ENCODE results near the gene NETO1.
A peak's percentile ranks its signal among the peaks of the same experiment; 100 is the strongest.

NETO1 gene

DNA sequence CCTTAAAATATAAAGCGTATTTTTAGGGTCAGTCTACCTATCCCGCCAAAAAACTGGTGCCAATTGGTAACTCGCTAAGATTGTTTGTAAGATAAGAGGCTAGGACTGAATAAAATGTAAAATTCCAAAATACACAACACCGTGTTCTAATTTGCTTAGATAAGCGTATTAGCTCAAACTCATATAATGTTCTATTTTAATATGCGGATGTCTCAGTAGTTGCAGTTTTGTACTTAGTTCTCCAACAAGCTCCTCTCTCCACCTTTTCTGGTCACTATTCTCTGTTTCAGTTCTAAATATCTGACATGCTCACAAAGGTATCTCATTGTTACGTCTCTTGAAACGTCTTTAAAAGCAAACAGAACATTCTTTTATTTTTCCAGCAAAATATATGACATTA, 24.0 kb downstream of the NETO1 start:
- DNase-seq, result no peak

DNA sequence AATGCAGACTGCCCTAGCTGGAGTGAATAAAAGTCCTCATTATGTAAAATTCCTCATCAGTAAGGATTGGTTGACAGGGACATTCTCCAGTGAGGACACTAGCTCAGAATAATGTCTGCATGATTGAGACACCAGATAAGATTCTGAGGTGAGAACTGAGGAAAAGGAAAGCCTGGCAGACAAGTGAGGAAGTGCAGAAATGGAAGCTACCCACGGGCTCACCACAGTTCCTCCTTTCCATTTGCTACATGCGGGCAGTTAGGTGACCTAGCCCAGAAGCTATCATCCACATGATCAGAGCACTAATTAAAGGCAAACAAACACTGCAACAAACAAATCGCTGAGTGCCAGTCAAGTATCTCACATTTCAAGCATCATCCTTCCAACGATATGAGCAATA, 27.7 kb downstream of the NETO1 start:
- no peak for DNase-seq

DNA sequence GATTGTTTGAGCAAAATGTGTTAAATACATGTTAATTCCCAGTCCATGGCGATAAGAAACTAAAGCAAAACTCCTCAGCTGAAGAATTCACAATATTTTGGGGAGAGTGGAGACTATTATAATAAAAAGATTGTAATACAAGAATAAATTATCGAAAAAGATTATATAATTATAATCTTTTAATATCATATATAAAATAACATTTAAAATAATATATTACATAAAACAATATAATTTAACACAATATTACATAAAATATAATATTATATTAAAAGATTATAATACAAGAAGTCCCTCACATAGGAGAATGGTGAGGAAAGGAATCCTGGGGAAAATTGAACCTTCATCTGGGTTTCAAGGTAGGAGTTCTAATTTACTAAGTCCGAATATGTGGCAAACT, 33.1 kb downstream of the NETO1 start:
- DNase-seq, result no peak

DNA sequence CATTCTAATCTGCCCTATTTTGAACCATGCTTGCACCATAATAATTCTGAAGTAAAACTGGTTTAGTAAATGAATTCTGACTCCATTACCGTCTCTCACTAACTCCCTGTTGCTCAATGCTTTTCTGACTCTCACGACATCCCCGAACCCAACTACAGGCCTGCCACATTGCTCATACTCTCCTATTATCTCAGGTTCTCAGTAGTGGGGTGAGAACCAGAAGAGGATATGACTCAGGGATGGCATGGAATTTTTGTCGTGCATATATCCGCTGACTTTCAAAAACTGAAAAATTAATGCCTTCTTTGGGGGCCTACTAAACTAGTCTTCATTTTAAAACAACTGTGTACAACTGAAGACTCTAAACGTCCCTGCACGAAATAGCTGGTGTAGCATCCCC, 34.3 kb downstream of the NETO1 start:
- no peak for DNase-seq

DNA sequence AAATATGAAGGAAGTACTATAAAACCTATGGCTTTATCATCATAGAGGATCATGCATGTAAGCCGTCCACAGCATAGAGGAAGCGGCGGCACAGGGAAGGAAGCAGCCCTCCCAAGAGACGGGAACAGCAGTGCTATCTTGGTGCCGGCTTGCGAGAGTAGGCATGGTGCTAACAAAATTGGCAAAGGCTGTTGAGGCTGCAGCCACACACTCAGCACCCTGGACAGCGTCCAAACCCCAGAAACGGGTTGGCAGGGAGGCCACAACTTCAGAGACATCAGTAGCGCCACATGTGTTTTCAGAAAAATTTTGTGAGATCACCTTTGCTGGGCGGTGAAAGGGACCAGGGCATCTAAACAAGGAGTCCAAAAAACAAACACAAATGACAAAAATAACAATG, 37.7 kb downstream of the NETO1 start:
- DNase-seq, result peak; percentile 1

DNA sequence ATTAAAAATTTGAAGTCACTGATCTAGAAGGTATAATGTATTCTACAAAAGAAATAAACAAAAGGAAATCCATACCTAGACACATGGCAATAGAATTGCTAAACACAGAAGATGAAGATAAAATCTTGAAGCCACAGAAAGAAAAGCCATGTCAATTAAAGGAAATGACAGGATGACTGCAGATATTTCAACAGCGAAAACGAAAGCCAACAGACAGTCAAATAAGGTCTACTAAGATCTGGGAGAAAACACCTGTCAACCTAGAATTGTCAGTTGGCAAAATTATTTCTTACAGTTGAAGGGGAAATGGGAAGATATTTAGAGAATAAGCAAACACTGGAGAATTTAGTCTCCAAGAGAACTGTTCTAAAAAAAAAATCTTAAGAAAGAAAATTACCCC, 39.2 kb downstream of the NETO1 start:
- no peak for DNase-seq

DNA sequence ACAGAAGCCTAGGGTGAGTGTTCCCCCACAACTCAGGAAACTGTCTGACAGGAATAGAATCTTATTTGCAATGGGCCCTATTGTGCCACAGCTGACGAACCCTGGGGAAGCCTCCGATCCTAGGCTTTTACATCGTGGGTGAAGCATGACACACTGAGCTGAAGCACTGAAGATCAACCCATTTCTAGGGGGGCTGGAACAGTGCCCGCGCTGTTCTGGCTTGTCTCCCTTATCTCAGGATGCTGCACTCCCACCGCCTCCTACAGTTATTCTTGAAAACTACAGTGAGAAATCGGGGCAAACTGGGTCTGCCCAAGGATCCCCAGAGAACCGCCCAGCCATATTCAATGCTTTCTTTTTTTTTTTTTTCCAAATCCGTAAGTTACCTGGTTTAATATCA, 41.1 kb downstream of the NETO1 start:
- DNase-seq, result no peak

DNA sequence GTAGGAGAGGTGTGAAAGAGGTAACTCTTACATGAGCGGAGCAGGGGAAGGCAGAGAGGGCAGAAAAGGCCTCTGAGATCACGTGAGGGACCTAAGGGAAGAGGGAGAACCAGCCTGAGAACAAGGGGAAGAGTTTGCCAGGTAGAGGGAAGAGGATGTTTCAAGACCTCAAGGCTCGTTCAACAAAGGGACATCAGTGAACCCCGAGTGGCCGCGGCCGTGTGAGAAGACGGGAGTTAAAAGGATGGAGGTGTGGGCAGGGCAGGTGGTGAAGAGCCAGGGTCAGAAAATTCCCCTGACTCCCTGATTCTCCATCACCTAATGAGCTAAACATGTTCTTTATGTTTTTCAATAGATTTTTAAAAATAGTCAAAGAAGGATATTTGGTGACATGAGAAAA, 44.4 kb downstream of the NETO1 start:
- DNase-seq, result no peak

DNA sequence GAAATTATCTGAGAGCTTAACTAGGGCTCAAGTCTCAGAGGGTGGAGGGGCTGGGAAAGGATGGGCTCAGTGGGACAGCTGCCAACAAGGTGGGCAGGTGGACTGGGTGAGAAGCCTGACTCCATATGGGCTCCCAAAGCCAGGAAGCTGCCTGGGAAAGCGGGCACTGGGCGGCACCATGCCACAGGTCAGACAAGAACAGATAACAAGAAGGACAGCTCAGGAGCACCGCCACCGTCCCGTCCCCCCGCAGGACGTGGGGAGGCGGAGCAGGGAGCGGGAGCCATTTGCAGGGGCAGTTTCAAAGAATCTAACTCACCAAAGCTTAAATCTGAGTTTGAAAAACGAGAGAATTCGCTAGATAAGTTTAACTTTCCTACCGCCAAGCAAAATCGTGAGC, 45.6 kb downstream of the NETO1 start:
- DNase-seq, result no peak

DNA sequence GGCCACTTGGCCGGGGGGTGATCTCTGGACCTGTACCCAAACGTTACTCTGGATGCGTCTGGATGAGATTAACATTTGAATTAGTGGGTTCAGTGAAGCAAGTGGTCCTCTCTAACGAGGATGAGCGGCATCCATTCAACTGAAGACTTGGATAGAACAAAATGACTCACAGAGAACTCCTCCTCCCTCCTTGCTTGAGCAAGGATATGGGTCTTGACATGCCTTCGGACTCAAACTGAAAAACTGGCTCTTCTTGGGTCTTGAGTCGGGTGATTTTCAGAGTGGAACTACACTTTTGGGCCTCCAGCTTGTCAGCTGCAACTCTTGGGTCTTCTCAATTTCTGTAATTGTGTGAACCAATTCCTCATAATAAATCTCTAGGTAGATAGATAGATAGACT, 47.2 kb downstream of the NETO1 start:
- DNase-seq, result no peak

DNA sequence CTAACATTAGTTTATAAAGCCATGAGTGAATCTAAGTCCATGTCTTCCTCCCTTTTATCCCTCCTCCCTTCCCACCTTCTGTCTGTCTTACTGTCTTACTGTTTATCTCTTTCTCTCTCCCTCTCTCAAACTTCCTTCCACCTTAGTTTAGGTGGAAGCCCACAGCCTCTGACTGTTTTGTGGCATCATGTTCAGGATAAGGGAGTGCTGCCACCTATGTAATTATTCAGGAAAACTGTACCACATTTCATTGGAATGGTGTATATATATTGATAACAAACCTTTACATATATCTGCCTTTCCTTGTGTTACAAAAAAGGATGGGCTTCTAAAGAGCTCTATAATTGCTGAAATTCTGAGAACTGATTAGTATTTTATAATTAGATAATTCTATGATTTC, 48.7 kb downstream of the NETO1 start:
- no peak for DNase-seq

DNA sequence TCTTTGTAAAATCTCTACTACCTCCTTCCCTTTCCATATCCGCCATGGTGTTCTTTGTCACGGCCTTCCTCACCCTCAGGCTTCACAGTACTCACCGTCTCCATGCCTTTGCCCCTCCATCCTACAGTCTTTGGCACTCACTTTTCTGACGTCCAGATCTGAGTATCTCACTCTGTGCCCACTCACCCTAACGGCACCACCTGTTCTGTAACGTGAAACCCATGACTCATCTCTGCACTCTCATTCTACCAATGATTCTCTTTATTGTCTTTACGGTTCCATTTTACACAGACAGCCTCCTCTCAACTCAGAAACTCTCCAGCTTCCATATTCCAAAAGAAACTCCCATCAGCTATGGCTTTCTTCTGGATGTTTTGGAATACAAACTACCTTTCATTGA, 56.7 kb downstream of the NETO1 start:
- DNase-seq, result no peak

DNA sequence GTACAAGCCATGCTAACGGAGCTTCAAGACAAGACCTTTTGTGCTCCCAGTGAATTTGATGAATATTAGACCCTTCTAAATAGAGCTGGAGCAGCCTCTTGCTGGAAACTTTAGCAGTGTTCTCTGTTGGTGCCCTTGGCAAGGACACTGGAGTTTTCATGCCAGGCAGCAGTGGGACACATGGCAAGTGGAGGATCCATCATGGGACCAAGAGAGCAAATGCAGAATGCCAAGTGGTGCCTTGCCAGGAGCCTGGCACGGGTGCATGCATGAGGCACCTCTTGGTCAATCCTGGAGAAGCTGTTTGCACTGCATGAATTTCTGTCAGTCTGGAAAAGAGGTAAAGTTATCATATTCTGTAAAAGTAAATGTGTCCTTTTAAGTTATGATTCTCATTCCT, 59.1 kb downstream of the NETO1 start:
- no peak for DNase-seq

DNA sequence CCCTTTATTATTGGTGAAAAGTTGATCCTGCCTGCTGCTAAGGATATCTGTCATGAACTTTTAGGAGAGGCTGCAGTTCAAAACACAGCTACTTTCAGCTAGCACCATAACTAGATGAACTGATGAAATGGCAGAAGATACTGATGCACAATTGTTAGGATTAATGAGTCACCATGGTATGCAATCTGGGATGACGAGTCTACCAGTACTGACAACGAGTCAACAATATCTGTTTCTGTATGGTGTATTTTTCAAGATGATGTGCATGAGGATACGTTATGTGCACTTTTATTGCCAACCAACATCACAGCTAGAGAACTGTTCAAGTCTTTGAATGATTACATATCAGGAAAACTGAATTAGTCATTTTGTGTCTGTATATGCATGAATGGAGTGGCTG, 68.7 kb downstream of the NETO1 start:
- DNase-seq, result peak; percentile 3

DNA sequence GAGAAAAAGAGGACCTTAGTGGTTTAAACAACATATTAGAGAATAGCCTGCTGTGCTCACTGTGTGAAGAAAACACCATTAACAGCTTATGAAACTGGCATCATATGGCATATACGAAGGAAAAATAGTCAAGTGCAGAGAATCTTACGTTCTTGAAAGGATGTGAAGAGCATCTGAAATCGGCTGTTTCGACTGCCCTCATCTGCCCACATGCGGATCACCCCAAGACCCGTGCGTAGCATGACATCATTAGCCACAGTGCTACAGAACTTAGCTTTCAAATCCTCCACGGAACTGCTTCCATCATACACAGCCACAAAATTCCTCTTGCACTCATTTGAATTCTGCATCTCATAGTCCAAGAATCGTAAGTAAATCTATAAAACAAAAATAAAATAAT, 84.3 kb downstream of the NETO1 start:
- no peak for DNase-seq

DNA sequence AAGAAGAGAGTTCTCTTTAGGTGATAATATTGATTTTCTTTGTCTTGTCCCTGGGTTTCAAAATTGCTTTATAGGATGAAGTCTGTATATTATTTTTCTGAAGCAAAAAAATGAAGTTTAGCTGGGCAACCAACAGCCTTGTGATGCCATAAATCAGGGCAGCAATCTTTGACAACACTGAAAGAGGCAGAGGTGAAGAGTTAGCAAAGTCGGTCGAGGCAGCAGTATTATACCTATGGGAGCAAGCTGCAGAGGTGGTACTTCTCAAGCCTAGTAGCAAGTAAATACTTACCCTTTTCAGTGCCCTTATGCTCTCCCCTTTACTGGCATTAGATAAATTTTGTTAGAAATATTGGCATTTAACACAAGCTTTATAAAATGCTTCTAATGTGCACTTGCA, 92.9 kb downstream of the NETO1 start:
- no peak for DNase-seq

DNA sequence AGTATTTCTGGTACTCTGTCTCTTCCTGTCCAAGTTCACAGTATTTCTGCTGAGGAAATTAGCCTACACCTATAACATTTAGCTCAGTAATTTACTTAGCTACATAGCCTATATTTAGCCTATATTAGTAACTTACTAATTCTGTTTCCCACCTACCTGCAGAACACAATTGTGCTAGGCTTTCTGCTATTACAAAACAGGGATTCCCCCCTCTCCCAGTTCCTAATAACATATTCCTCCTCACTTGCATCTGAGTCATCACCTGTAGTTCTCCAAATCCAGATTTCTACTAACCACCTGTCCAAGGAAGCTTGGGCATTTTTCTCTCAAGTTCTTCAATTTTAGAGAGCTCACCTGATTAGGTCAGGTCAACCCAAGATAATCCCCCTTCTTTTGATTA, 94.9 kb downstream of the NETO1 start:
- DNase-seq, result no peak

DNA sequence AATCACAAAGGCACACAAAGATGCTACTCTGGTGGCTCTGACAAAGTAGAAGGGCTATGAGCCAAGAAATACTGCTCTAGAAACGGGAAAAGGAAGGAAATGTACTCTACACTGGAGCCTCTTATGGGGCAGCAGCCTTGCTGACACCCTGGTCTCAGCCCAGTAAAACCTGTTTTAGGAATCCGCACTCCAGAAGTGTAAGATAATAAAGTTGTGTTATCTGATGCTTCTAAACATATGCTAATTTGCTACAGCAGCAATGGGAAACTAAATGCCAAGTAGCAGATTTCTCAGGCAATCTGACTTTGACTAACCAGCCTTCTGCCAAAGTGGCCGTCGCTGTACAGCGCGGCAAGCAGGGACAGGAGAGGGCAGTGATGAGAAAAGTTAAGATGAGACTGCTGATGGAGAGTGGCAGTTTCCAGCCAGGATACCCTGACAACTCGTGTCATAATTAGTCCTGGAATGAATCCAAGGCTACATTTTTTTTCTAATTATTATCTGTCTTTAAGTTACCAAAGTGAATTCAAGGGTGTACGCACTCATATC, 99.0 kb downstream of the NETO1 start:
- DNase-seq, result no peak

DNA sequence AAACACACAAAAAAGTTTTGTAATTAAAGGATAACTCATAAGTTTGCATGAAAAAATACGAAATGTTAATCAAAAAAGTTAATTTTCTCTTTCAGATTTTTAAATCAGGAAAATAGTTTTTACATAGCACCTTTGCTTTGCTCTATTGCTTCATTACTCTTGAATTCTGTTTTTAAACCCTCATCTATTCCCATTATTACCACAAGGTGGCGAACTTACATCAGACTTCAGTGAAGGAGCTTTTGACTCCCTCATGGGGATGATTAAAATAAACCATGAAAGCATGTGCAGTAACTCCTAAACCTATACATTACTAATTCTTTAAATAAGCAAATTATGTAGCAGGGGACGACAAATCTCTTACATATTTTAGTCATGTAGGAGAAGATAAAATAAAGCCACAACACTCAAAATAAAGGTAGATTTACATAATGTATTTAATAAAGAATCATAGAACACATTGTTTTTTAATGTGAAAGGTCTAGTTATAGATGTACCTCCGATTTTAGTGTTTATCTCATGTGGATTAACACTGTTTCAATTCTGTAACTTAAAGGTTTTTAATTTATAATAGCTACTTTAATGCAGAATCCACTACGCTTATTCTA, 105.2 kb downstream of the NETO1 start:
- DNase-seq, result peak; percentile 65

DNA sequence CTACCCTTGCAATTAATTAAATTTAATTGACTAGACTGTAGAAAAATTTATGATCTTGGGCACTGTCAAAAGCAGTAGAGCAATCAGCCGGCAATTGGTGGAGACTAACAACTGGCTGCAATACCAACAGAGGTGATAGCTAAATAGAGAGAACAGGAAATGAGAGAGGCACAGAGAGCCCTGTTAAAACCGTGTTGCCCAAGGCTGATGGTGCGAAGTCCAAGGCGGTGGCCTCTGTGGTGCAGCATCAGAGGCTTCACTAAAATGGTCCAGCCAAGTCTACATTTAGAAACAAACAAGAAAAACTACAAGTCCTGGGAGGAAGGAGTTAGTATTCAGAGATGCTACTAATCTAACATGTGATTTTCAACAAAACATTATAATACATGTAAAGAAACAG, 115.6 kb downstream of the NETO1 start:
- no peak for DNase-seq

DNA sequence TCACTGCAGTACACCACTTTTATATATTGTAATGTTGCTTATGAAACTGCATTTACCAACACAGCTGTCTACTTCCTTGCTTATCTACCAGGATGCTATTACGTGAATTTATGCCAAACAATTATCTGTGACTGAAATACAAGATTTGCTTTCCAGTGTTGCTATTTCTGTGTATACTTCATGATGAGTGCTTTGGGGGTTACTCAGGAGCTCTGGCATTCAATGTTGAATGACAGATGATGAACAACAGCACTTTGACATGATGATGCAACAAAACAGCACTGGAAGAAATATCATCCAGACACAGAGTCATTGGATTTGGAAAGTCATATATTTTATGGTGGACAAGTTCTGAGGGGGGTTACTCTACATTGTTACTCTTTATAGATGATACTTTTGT, 125.8 kb downstream of the NETO1 start:
- no peak for DNase-seq

DNA sequence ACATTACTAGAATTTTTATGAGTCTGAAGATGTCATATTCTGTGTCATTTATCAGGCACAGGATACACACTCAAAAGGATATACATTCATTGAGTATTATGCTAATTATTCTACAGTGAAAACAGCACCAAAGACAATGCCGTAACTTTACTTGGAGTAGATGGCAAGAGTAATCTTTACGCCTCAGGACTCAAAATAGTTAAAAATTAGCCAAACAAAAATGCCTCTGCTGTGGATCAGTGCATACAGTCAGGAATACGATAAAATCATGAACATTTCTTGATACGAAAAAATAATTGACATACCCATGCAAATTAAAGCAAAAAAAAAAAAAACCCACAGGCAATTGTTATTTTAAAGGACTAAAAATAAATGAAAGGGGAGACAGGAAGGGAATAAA, 129.7 kb downstream of the NETO1 start:
- no peak for DNase-seq

DNA sequence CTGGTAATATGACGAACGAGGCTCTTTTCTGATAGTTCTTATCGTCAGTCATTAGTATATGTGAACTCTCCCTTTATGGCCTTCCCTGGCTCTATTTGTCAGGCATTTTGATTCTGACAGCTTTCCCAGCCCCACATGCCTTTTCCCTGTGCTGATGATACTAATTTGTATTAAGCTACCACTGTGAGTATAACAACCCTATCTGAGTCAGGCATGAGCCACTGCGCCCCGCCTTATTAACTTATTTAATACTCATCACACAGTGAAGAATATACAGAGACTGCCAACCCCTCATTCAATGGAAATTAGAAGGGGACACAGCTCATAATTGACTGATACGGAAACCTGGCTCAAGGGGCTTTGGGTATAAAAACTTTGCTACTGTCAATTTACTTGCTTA, 140.0 kb downstream of the NETO1 start:
- DNase-seq, result no peak

DNA sequence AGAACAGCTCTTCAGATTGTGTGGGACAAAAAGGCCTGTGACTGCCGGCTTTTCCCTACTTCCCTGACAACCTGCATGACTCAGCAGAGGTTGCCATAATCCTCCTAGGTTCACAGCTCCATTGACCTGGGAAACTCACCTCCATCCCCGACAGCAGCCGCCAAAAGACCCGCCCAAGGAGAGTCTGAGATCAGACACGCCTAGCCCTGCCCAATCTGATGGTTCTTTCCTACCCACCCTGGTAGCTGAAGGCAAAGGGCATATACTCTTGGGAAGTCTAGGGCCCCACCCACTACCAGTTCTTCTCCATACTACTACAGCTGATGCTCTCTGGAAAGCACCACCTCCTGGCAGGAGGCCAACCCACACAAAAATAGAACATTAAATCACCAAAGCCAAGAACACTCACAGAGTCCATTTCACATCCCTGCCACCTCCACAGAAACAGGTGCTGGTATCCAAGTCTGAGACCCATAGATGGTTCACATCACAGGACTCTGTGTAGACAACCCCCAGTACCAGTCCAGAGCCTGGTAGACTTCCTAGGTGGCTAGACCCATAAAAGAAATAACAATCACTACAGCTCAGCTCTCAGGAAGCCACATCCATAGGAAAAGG, 140.6 kb downstream of the NETO1 start:
- DNase-seq, result no peak

DNA sequence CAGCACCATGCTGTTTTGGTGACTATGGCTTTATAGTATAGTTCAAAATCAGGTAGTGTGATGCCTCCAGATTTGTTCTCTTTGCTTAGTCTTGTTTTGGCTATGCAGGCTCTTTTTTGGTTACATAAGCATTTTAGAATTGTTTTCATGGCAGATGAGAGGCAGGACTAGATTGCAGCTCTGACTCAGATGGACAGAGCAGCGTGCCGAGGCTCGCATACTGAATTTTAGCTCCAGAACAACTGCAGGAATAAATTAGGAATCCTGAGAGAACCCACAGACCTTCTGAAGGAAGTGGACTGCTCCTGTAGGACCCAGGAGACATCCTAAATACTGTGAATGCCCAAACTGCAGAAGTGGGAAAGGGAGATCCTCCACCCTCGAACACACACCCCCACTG, 141.6 kb downstream of the NETO1 start:
- no peak for DNase-seq

Data from fibroblast of skin of right quadriceps (primary cell).